IMR-90 (cell line): ENCODE data around the gene SETDB1. TPM values are rescaled to one million over a fixed set of nuclear protein-coding genes. Genes with fewer than 3 reads are reported as not detected.

ENCODE experiments used
- ATAC-seq: fragments of 200-7000 bp; cut with Tn5 transposase; 2 replicates; pipeline ENCODE4 v1.9.1; 2020; ENCODE audit warnings: low read depth, mild to moderate bottlenecking, moderate library complexity
- BruUV-seq: library from RNA; stranded (reverse); fragments of 400-500 nt; replicated peaks from 2 replicates; lab custom pipeline; 2021; lab: Mats Ljungman, UMichigan
- CTCF ChIA-PET: fragments of 300-600 bp; formaldehyde crosslinking; extraction: SDS; loops from one replicate; lab custom pipeline; 2021; ENCODE audit warnings: antibody characterized with exemption; lab: Yijun Ruan, JAX
- POLR2A ChIA-PET: fragments of 300-600 bp; sonication (Branson Sonifier 250); formaldehyde crosslinking; loops from one replicate; lab custom pipeline; 2022; ENCODE audit warnings: antibody characterized with exemption; ENCODE audit not compliant: unreplicated experiment; lab: Charles Lee
- DNase-seq: peaks from one replicate; pipeline ENCODE4 v3.0.0; 2013
- H2AFZ ChIP-seq: replicated peaks from 2 replicates; pipeline ENCODE3; 2013; ENCODE audit warnings: low read length, mild to moderate bottlenecking; ENCODE audit not compliant: poor library complexity
- H2AK5ac ChIP-seq: 2 replicates; pipeline ENCODE4 v1.6.1; 2013; ENCODE audit warnings: low read depth, low read length, inconsistent platforms
- H2AK9ac ChIP-seq: replicated peaks from 2 replicates; pipeline ENCODE3; 2013; ENCODE audit warnings: mild to moderate bottlenecking, low read depth, low read length, moderate library complexity; ENCODE audit not compliant: poor library complexity
- H2BK120ac ChIP-seq: 2 replicates; pipeline ENCODE4 v1.6.1; 2013; ENCODE audit warnings: low read depth, low read length, inconsistent platforms
- H2BK15ac ChIP-seq: 3 replicates; pipeline ENCODE4 v1.6.1; 2013; ENCODE audit warnings: low read depth, low read length, inconsistent platforms
- H2BK20ac ChIP-seq: 2 replicates; pipeline ENCODE4 v1.6.1; 2013; ENCODE audit warnings: low read depth, mild to moderate bottlenecking, inconsistent platforms, low read length, moderate library complexity
- H2BK5ac ChIP-seq: 2 replicates; pipeline ENCODE4 v1.6.1; 2013; ENCODE audit warnings: mild to moderate bottlenecking, low read depth, low read length, inconsistent platforms; ENCODE audit not compliant: poor library complexity, severe bottlenecking
- H3K14ac ChIP-seq: replicated peaks from 2 replicates; pipeline ENCODE4 v1.6.1; 2013; ENCODE audit warnings: low read depth, low read length, inconsistent platforms
- H3K18ac ChIP-seq: 2 replicates; pipeline ENCODE4 v1.6.1; 2013; ENCODE audit warnings: low read depth, low read length, control low read depth
- H3K23ac ChIP-seq: 2 replicates; pipeline ENCODE4 v1.6.1; 2013; ENCODE audit warnings: low read depth, low read length, inconsistent platforms
- H3K27ac ChIP-seq: 2 replicates; pipeline ENCODE4 v1.5.1; 2013; ENCODE audit warnings: mild to moderate bottlenecking, control low read depth, low read length; ENCODE audit not compliant: insufficient read depth
- H3K27me3 ChIP-seq: 2 replicates; pipeline ENCODE4 v1.6.1; 2013; ENCODE audit warnings: low read length; ENCODE audit not compliant: control insufficient read depth, insufficient read depth
- H3K36me3 ChIP-seq: 2 replicates; pipeline ENCODE4 v1.6.1; 2013; ENCODE audit warnings: low read length, mixed read lengths; ENCODE audit not compliant: control insufficient read depth, insufficient read depth
- H3K4ac ChIP-seq: 2 replicates; pipeline ENCODE4 v1.6.1; 2013; ENCODE audit warnings: low read depth, low read length, inconsistent platforms
- H3K4me1 ChIP-seq: 2 replicates; pipeline ENCODE4 v1.6.1; 2013; ENCODE audit warnings: low read length, mixed read lengths; ENCODE audit not compliant: control insufficient read depth, insufficient read depth
- H3K4me2 ChIP-seq: 2 replicates; pipeline ENCODE4 v1.6.1; 2013; ENCODE audit warnings: low read depth, mild to moderate bottlenecking, control low read depth, low read length, moderate library complexity
- H3K4me3 ChIP-seq: 2 replicates; pipeline ENCODE4 v1.5.1; 2013; ENCODE audit warnings: low read depth, mild to moderate bottlenecking, control low read depth, low read length, moderate library complexity; ENCODE audit not compliant: insufficient read depth
- H3K56ac ChIP-seq: 2 replicates; pipeline ENCODE4 v1.6.1; 2013; ENCODE audit warnings: low read length, inconsistent platforms; ENCODE audit not compliant: insufficient read depth; ENCODE audit errors: extremely low read depth
- H3K79me1 ChIP-seq, 2 experiments: 2 replicates each; pipeline ENCODE4 v1.6.1; 2013; ENCODE audit warnings: low read length in 2 of 2, inconsistent platforms in 1 of 2, low read depth in 1 of 2
- H3K9ac ChIP-seq: 2 replicates; pipeline ENCODE4 v1.6.1; 2013; ENCODE audit warnings: low read depth, low read length, control low read depth
- H3K9me1 ChIP-seq: 2 replicates; pipeline ENCODE4 v1.6.1; 2013; ENCODE audit warnings: low read length, inconsistent platforms; ENCODE audit not compliant: insufficient read depth
- H3K9me3 ChIP-seq: 2 replicates; pipeline ENCODE4 v1.6.1; 2013; ENCODE audit warnings: low read length; ENCODE audit not compliant: control insufficient read depth, insufficient read depth
- H4K20me1 ChIP-seq: 2 replicates; pipeline ENCODE4 v1.6.1; 2013; ENCODE audit warnings: low read length, inconsistent platforms; ENCODE audit not compliant: insufficient read depth
- H4K5ac ChIP-seq: 2 replicates; pipeline ENCODE4 v1.6.1; 2013; ENCODE audit warnings: mild to moderate bottlenecking, low read depth, low read length, control low read depth
- H4K8ac ChIP-seq, 2 experiments: 2 replicates each; pipeline ENCODE4 v1.6.1; 2013; ENCODE audit warnings: low read depth in 2 of 2, low read length in 2 of 2, control low read depth in 1 of 2, inconsistent platforms in 1 of 2
- H4K91ac ChIP-seq: 2 replicates; pipeline ENCODE4 v1.6.1; 2013; ENCODE audit warnings: low read depth, low read length, inconsistent platforms; ENCODE audit not compliant: insufficient read depth
- BHLHE40 ChIP-seq: fragments of 150-350 bp; IDR thresholded peaks from 2 replicates; pipeline ENCODE4 v1.6.1; 2016; ENCODE audit warnings: mild to moderate bottlenecking, low read depth, low read length
- CEBPB ChIP-seq: IDR thresholded peaks from 2 replicates; pipeline ENCODE4 v1.6.1; 2012; ENCODE audit warnings: low read depth, low read length, improper control_type of control experiment
- CHD1 ChIP-seq: IDR thresholded peaks from 2 replicates; pipeline ENCODE4 v1.6.1; 2012; ENCODE audit warnings: low read depth, low read length, improper control_type of control experiment
- CTCF ChIP-seq: conservative IDR thresholded peaks from 2 replicates; pipeline ENCODE4 v1.5.1; 2012; ENCODE audit warnings: mild to moderate bottlenecking, low read depth, low read length, improper control_type of control experiment
- ELK1 ChIP-seq: fragments of 150-350 bp; IDR thresholded peaks from 2 replicates; pipeline ENCODE4 v1.6.1; 2016; ENCODE audit warnings: low read depth, mild to moderate bottlenecking, low read length, moderate library complexity, borderline replicate concordance
- FOS ChIP-seq: fragments of 150-350 bp; IDR thresholded peaks from 2 replicates; pipeline ENCODE4 v1.6.1; 2016; ENCODE audit warnings: low read depth, low read length
- MAFK ChIP-seq: IDR thresholded peaks from 2 replicates; pipeline ENCODE4 v1.6.1; 2012; ENCODE audit warnings: low read depth, low read length, improper control_type of control experiment
- MAZ ChIP-seq: IDR thresholded peaks from 2 replicates; pipeline ENCODE4 v1.6.1; 2012; ENCODE audit warnings: low read depth, mild to moderate bottlenecking, low read length, improper control_type of control experiment, moderate library complexity, borderline replicate concordance
- MXI1 ChIP-seq: IDR thresholded peaks from 2 replicates; pipeline ENCODE4 v1.6.1; 2012; ENCODE audit warnings: low read depth, mild to moderate bottlenecking, low read length, moderate library complexity, borderline replicate concordance
- NFE2L2 ChIP-seq: fragments of 150-350 bp; IDR thresholded peaks from 2 replicates; pipeline ENCODE4 v1.6.1; 2016; ENCODE audit warnings: low read depth, mild to moderate bottlenecking, low read length
- POLR2A ChIP-seq: IDR thresholded peaks from 2 replicates; pipeline ENCODE4 v1.6.1; 2012; ENCODE audit warnings: mild to moderate bottlenecking, low read depth, low read length
- RAD21 ChIP-seq: IDR thresholded peaks from 2 replicates; pipeline ENCODE4 v1.6.1; 2012; ENCODE audit warnings: low read length, improper control_type of control experiment
- RCOR1 ChIP-seq: IDR thresholded peaks from 2 replicates; pipeline ENCODE4 v1.6.1; 2012; ENCODE audit warnings: mild to moderate bottlenecking, low read length, improper control_type of control experiment; ENCODE audit not compliant: insufficient replicate concordance
- RFX5 ChIP-seq: IDR thresholded peaks from 2 replicates; pipeline ENCODE4 v1.8.0; 2012; ENCODE audit warnings: low read depth, mild to moderate bottlenecking, low read length, moderate library complexity
- SMC3 ChIP-seq: fragments of 150-350 bp; IDR thresholded peaks from 2 replicates; pipeline ENCODE4 v1.6.1; 2016; ENCODE audit warnings: low read depth, mild to moderate bottlenecking, antibody characterized with exemption, low read length, moderate library complexity
- USF2 ChIP-seq: fragments of 150-350 bp; IDR thresholded peaks from 2 replicates; pipeline ENCODE4 v1.6.1; 2017; ENCODE audit warnings: mild to moderate bottlenecking, antibody characterized with exemption, low read length, low read depth
- WGBS, 2 experiments: methylation state at CpG; one replicate each; pipeline versions ENCODE4 v1.1.5 to v1.1.7; 2013; ENCODE audit warnings: missing lambda C conversion rate in 2 of 2; ENCODE audit not compliant: insufficient read length in 1 of 2; ENCODE audit errors: extremely low coverage in 2 of 2; 5-methylcytosine and 5-hydroxymethylcytosine counted together
- dilution Hi-C: fragments of 300-500 bp; cut with HindIII; formaldehyde crosslinking; loops from one replicate; pipeline ENCODE4 v1.14.3; 2018; ENCODE audit warnings: low sequenced_read_pairs; ENCODE audit not compliant: unreplicated experiment
- in situ Hi-C: fragments of 300-500 bp; cut with MboI; formaldehyde crosslinking; loops from 3 replicates; pipeline ENCODE4 v1.14.3; 2019; ENCODE audit warnings: low sequenced_read_pairs, inconsistent platforms, mixed read lengths
- intact Hi-C: fragments of 100-400 bp; cut with micrococcal nuclease; formaldehyde crosslinking; loops from 2 replicates; pipeline ENCODE4 v1.10.0; 2022
- polyA plus RNA-seq, 3 experiments: library from polyadenylated mRNA; depleted of rRNA; stranded (reverse); fragments of >200 nt; gene quantifications; 2 replicates each; pipeline ENCODE4 v1.2.3, GENCODE V29; 2012; ENCODE audit warnings: low replicate concordance in 1 of 3
- total RNA-seq: library from RNA; depleted of rRNA; stranded (reverse); fragments of >200 nt; gene quantifications from 2 replicates; pipeline ENCODE4 v1.2.3, GENCODE V29; 2012

Gene SETDB1
- total and polyA plus RNA-seq, 2 of the 4 experiments (the other 2 are of a cell fraction), result 18.7 to 22.9 TPM

GRCh38 chr1:150954708-150955107 is 28.5 kb downstream of the SETDB1 start:
- Histone ChIP-seq H3K4me3 (no peak overlapping the region), H3K18ac (no peak overlapping the region), H4K91ac (no peak overlapping the region), H3K79me1 (no peaks in the 10 kb centered on the region; a peak in 1 of 4 replicates), H4K5ac (no peak overlapping the region), H2AFZ (no peak overlapping the region), H2BK120ac (no peak overlapping the region), H3K56ac (no peak overlapping the region), H3K4me1 (no peaks in the 10 kb centered on the region), H3K4ac (no peak overlapping the region), H3K23ac (no peak overlapping the region), H2BK15ac (no peak overlapping the region), H3K9ac (no peak overlapping the region), H3K36me3 (peaks cover 48% of the 10 kb centered on the region), H3K27me3 (no peaks in the 10 kb centered on the region), H4K20me1 (no peaks in the 10 kb centered on the region), H2BK20ac (no peak overlapping the region), H2AK9ac (no peak overlapping the region), H3K27ac (no peak overlapping the region), H3K9me1 (no peaks in the 10 kb centered on the region), H2BK5ac (no peak overlapping the region), H3K9me3 (no peaks in the 10 kb centered on the region), H3K4me2 (no peak overlapping the region), H3K14ac (no peak overlapping the region), H4K8ac (no peak overlapping the region), H2AK5ac (no peak overlapping the region)
- DNase-seq (no peak), ATAC-seq (no peak)
- POLR2A ChIA-PET, result no interaction called here
- BruUV-seq, result no TSS peak
- WGBS, 2 experiments, result no CpG with 5 or more reads among the region's 3 CpGs
- dilution Hi-C loops (no loop called here), intact Hi-C loops (no loop called here), in situ Hi-C loops (no loop called here)
- CTCF ChIA-PET, result interaction anchor here (0.7 kb wide), 1 partner anchor 15 kb away, joined by 3 read pairs; no protein-coding TSS in a partner anchor
- TF ChIP-seq CTCF, result no peak
- no peak for TF ChIP-seq CEBPB
- no peak for TF ChIP-seq CHD1
- TF ChIP-seq RFX5, result no peak
- no peak for TF ChIP-seq MAFK
- no peak for TF ChIP-seq NFE2L2
- no peak for TF ChIP-seq FOS
- no peak for TF ChIP-seq ELK1
- no peak for TF ChIP-seq RCOR1
- no peak for TF ChIP-seq MXI1
- TF ChIP-seq RAD21, result no peak
- TF ChIP-seq USF2, result no peak
- no peak for TF ChIP-seq POLR2A
- no peak for TF ChIP-seq SMC3
- no peak for TF ChIP-seq MAZ
- no peak for TF ChIP-seq BHLHE40
